ENCODE data around the gene ZBTB16.
"Not testable (repeated sequence)": the region's sequence is repeated elsewhere in the genome, so short reads cannot be mapped to it uniquely, and the experiment has no call there.

ZBTB16 gene

GRCh38 chr11:114044042-114044871, 15.3 kb upstream of the ZBTB16 start:
- DNase-seq (ENCODE audit: low read depth), result no peak

GRCh38 chr11:114047327-114047726, 12.2 kb upstream of the ZBTB16 start:
- DNase-seq (ENCODE audit: low read depth), result no peak

DNA sequence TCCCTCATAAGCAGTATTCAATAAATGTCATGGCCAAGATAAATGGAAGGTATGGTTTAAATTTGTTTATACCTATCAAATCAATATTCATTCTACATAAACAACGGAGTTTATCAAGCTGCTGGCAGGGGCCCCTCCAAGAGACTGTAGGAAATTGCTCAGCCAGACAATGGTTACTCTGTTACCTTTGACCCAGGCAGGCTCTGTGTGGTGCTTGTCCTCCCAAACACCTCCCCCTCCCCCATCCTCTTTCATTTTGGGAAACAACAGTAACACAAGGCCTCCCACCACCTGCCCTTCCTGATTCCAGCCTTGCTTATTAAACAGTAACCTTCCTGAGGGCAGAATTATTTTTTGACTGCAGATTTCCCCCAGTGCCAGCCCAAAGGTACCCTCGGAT, 10.5 kb upstream of the ZBTB16 start:
- no peak for DNase-seq (ENCODE audit: low read depth)

GRCh38 chr11:114049766-114050165, 9.7 kb upstream of the ZBTB16 start:
- not testable (repeated sequence) for DNase-seq (ENCODE audit: low read depth)

DNA sequence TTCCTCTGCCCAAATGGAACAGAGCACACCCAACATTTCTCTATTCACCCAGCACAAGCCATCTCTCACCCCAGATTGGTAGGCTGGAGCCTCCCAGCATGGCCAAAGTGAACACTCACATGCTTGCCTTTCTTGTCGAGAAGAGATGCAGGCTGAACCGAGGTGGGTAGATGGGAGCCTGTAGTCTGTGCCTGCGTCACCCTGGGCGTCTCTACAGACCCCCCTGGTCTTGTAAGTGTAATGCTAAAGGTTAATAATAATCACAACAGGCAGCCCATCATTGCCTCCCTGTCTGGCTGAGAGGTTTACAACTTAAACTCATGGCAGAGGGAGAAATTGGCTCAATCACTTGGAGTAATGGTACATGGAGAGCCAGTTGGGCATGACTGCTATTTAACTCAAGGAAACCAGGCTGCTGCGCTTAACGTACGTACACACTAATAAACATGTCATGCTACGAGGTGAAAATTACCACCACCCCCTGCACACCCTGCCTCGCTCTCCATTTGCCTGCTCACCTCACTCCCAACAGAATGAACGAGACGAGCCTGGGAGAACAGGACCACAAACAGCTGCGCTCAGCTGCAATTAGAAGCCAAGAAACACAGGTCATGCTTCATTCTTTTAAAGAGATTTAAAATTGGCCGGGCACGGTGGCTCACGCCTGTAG, 9.1 kb upstream of the ZBTB16 start:
- no peak for DNase-seq (ENCODE audit: low read depth)

DNA sequence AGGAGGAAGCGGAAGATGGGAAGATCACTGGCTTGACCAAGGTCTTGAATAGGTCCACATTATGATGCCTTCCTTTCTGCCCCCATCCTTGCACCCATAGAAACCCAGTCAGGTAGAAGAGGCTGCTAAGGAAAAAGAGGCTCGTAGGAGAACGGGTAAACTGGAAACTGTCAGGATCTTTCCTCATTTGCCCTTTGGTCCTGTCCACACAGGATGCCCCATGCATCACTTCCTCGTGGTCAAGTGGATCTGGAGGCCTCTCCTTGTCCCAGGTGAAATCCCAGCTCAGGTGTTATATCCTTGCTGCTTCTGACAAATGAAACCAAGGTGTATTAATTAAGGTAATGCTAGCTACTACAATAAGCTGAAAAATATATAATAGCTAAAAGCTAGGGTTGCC, 8.0 kb upstream of the ZBTB16 start:
- DNase-seq (ENCODE audit: low read depth), result no peak

GRCh38 chr11:114052160-114052559, 7.4 kb upstream of the ZBTB16 start:
- DNase-seq (ENCODE audit: low read depth), result no peak

DNA sequence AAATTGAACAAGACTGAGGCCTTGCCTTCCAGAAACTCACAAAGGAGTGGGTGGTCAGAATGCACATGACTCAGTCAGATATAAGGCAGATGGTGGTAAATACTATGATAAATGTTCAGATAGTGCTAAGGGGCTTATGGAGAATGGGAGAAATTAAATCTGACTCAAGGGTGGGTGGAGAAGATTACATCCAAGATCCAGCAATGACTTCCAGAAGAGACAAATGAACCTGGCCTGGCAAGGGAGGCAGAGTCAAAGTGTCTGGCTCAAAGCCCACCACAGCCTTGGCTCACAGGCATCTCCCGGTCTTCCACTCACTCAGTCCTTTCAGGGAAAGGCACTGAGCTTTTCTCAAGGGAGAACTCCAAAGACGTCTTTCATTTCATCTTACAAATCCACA, 6.1 kb upstream of the ZBTB16 start:
- DNase-seq (ENCODE audit: low read depth), result no peak

- DNase-seq (ENCODE audit: low read depth), result no peak
Observed at GRCh38 chr11:114054806-114055205, 4.7 kb upstream of the ZBTB16 start.

DNA sequence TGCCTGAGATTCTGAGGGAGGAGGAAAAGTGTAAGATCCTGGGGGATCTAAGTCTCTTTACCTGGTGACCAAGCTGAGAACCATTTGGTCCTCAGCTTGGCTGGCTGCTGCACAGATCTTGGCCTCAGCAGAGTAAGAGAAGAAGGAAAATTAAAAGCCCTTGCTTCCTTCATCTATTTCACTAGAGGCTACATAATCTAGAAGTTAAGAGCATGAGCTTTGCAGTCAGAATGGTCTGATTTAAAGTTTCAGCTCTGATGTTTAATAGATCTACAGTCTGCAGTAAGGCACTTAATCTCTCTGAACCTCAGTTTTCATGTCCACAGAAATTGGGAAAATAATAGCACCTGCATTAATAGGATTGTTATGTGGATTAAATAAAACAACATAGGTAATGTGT, 3.1 kb upstream of the ZBTB16 start:
- no peak for DNase-seq (ENCODE audit: low read depth)

DNA sequence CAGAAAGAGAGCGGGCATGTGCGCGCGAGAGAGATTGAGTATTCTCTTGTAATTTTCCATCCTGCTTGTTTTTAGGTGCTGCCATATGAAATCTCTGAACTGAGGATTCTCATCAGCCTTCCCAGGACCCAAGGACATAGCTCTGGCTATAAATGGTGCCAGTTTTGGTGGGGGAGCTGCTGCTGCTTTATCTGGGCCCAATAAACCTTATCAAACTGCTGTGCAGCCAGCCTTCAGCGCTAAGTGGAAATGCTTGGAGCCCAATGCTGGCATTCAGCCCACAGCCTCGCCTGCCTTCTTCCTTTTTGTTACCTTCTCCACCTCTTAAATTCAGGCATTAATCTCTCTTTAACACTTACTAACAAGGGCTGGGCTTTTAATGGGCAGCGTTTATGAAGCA, 2.4 kb upstream of the ZBTB16 start:
- DNase-seq (ENCODE audit: low read depth), result no peak

- DNase-seq (ENCODE audit: low read depth), result no peak
Observed at GRCh38 chr11:114057605-114058004, 1.9 kb upstream of the ZBTB16 start.

DNA sequence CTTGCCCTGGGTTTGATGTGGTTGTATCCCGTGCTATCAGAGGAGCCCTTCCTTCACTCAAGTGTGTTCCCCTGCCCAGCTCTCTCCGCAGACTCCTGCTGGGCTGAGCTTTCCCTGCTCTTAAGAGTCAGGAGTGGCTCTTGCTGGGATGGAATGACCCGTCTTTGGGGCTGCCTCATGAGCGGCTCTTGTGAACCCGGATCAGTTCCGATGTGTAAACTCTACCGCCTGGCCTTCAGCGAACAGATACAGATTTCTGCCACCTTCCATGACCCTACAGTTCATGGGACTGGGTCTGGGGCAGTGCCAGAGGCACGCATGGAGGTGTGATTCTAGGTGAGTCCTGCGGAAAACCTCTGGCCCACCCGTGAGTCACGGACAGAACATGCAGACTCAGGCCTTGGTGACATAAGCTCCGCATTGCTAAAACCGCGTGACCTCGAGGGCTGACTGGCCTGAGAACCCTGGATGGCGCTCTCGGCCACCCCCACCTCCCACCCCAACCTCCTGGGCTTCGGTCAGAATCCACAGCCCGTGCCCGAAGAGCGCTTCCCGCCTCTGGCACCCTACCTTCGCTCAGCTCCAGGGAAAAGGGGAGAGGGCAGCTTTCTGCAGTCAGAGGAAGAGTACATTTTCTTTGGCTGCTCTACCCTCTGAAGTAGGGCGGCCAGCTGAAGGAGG, 1.3 kb upstream of the ZBTB16 start:
- DNase-seq (ENCODE audit: low read depth), result no peak

- no peak for DNase-seq (ENCODE audit: low read depth)
Observed at GRCh38 chr11:114058871-114059277, 637 bp upstream of the ZBTB16 start.

DNA sequence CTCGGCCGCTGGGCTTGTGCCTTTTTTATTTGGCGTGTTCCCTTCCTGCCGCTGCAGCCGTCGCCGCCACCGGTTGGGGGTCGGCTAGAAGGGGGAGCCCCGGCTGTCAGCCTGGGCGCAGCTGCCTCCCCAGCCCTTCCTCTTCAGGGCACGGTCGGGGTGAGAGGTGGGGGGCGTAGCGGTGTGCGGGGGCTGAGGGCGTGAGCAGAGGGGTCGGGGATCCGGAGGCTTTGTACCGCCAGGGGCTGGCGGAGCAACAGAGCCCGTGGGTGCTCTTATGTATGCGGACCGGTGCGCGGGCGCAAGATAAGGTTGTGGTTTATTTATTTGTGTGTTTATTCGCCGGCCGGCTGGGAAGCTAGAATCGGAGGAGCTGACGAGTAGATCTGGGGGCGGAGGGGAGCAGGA, 477 bp downstream of the ZBTB16 start:
- no peak for DNase-seq (ENCODE audit: low read depth)

- no peak for DNase-seq (ENCODE audit: low read depth)
Observed at GRCh38 chr11:114060392-114061047, 1.0 kb downstream of the ZBTB16 start.

DNA sequence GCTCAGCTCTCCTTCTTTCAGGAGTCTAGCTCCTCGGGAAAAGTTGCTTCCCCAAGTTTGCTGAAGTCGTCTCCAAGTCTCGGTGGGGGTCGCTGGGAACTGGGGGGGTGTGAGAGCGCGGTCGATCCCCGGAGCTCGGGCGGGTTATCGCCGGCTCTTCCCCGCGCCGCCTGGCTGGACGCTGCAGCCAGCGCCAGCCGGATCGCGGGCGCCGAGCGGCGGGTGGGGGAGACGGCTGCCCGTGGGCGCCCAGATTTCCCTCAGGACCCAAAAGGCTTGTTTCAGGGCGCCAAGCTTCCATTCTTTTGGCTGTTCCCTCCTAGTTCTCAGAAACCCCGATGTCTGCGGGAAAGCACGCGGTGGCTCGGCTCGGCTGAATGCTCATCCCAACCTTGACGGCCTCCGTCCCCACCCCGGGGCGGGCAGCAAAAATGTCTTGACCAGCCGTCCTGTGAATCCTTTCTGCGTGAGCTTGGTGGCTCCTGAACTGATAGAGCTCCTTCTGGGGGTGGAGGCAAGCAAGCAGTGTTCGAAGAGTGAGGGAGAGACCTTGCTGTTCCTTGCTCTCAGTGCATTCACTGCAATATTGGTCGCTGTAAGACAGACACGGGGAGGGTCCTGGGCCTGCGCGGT, 1.7 kb downstream of the ZBTB16 start:
- DNase-seq (ENCODE audit: low read depth), result no peak

- no peak for DNase-seq (ENCODE audit: low read depth)
Observed at GRCh38 chr11:114061681-114062049, 2.2 kb downstream of the ZBTB16 start.

GRCh38 chr11:114062272-114062671, 2.8 kb downstream of the ZBTB16 start:
- no peak for DNase-seq (ENCODE audit: low read depth)

DNA sequence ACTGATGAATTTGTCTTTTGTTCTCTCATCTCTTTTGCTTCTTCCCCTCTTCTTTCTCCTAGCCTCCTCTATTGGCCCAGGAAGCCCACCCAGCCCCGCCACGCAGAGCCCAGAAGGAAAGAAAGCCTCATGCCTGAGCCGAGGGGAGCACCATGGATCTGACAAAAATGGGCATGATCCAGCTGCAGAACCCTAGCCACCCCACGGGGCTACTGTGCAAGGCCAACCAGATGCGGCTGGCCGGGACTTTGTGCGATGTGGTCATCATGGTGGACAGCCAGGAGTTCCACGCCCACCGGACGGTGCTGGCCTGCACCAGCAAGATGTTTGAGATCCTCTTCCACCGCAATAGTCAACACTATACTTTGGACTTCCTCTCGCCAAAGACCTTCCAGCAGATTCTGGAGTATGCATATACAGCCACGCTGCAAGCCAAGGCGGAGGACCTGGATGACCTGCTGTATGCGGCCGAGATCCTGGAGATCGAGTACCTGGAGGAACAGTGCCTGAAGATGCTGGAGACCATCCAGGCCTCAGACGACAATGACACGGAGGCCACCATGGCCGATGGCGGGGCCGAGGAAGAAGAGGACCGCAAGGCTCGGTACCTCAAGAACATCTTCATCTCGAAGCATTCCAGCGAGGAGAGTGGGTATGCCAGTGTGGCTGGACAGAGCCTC, 3.8 kb downstream of the ZBTB16 start:
- DNase-seq (ENCODE audit: low read depth), result no peak

GRCh38 chr11:114063829-114064201, 4.3 kb downstream of the ZBTB16 start:
- DNase-seq (ENCODE audit: low read depth), result no peak

DNA sequence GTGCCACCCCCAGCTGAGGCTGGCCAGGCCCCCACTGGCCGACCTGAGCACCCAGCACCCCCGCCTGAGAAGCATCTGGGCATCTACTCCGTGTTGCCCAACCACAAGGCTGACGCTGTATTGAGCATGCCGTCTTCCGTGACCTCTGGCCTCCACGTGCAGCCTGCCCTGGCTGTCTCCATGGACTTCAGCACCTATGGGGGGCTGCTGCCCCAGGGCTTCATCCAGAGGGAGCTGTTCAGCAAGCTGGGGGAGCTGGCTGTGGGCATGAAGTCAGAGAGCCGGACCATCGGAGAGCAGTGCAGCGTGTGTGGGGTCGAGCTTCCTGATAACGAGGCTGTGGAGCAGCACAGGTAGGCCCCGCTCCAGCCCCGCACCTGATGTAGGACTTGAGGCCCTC, 4.7 kb downstream of the ZBTB16 start:
- DNase-seq (ENCODE audit: low read depth), result no peak
